ENCODE measurements around the gene SHE. TPM values are rescaled to one million over a fixed set of nuclear protein-coding genes. Genes with fewer than 3 reads are reported as not detected.

SHE gene
- total RNA-seq, 1 experiment from 2014 or later: not detected

DNA sequence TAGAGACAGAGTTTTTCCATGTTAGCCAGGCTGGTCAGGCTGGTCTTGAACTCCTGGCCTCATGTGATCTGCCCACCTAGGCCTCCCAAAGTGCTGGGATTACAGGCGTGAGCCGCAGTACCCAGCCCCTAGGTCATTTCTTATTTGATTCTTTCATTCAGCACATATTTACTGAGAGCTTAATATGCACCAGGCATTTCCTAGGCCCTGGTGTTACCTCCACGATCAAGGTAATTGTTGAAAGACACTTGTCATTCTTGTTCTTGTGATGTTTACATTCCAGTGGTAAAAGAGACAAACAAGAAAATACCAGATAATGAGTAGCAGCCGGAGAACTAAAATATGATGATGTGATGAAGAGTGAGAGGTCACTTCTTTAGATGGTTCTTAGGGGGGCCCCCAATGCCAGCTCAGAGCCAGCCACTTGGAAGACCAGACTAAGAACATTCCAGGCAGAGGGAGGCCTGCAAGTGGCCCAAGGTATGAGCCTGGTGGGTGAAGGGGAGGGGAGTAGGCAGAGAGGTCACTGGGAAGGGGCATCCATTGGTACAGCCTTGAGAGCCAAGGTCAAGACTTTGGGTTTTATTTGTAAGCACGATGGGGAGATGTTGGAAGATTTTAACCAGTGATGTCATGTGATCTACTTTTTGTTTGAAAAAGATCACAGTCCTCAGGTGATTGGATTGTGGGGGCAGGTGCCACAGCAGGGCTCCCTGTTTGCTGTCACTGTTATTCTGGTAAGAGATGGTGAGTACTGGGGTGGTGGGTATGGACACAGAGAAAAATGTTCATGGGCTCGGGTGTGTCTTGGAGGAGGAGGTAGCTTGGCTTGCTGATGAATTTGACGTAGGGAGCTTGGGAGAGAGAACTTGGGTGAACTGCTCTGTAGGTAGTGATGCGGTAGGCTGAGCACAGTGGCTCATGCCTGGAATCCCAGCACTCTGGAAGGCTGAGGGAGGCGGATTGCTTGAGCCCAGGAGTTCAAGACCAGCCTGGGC lies 37.6 kb upstream of the SHE start:
- H3K9me2 ChIP-seq (ENCODE audit: insufficient read depth): no peaks in the 10 kb centered on the region
- DNase-seq (ENCODE audit: low read depth, low spot score) (no peak), ATAC-seq (no peak)
- no peak overlapping the region for H3K27ac ChIP-seq (ENCODE audit: low read depth, low read length)
- BruUV-seq (replicated peaks): no TSS peak
- CTCF ChIA-PET: no interaction called here
- no peak overlapping the region for H3K9ac ChIP-seq (ENCODE audit: low read length)
- H3K9me3 ChIP-seq (ENCODE audit: control insufficient read depth in 1 of 2, insufficient read depth in 1 of 2, low read depth in 1 of 2, low read length in 2 of 2): no peaks in the 10 kb centered on the region
- RAD21 ChIA-PET (ENCODE audit: low non-redundant PET in 1 of 2, low total read pairs in 2 of 2, uncharacterized antibody in 2 of 2, unreplicated experiment in 2 of 2): no interaction called here
- no peak overlapping the region for H2AFZ ChIP-seq (ENCODE audit: low read depth, low read length, poor library complexity, severe bottlenecking)
- H3K4me3 ChIP-seq (replicated peaks in 1 of 2; ENCODE audit: low read depth in 1 of 2, low read length in 2 of 2): no peak overlapping the region
- intact Hi-C loops (cut with micrococcal nuclease): loop anchor here (10.0 kb wide), 3 partner anchors 185 to 355 kb away; partner anchors contain the start of genes AQP10 and ATP8B2
- no peaks in the 10 kb centered on the region for H4K20me1 ChIP-seq (ENCODE audit: insufficient read depth)
- POLR2A ChIA-PET: no interaction called here
- peaks cover 0 to 7% of the 10 kb centered on the region in 2 experiments; a peak in 2 of 4 replicates for H3K4me1 ChIP-seq (ENCODE audit: control insufficient read depth in 1 of 2, insufficient read depth in 2 of 2, low read length in 2 of 2)
- no peaks in the 10 kb centered on the region for H3K36me3 ChIP-seq (ENCODE audit: control insufficient read depth in 1 of 2, insufficient read depth in 2 of 2, low read length in 2 of 2)
- H3K79me2 ChIP-seq (ENCODE audit: insufficient read depth, low read length): no peaks in the 10 kb centered on the region
- no peak overlapping the region for H3K4me2 ChIP-seq (ENCODE audit: low read length)
- TF ChIP-seq, protein P1, sequence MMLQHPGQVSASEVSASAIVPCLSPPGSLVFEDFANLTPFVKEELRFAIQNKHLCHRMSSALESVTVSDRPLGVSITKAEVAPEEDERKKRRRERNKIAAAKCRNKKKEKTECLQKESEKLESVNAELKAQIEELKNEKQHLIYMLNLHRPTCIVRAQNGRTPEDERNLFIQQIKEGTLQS (IDR thresholded peaks at IDR 0.05): no peak
- no peak for TF ChIP-seq POLR2A (IDR thresholded peaks at IDR 0.05; ENCODE audit: borderline replicate concordance, extremely low read depth, insufficient read depth, insufficient read length)
- TF ChIP-seq ZFX (IDR thresholded peaks at IDR 0.05): no peak
- 0 out of 2 replicates have a peak, but pooled peaks cover 6% of the 10 kb centered on the region for H3K27me3 ChIP-seq (ENCODE audit: insufficient read depth, low read length)

GRCh38 chr1:154536570-154536969 lies 34.4 kb upstream of the SHE start:
- no peaks in the 10 kb centered on the region for H3K79me2 ChIP-seq (ENCODE audit: insufficient read depth, low read length)
- no peaks in the 10 kb centered on the region for H3K36me3 ChIP-seq (ENCODE audit: control insufficient read depth in 1 of 2, insufficient read depth in 2 of 2, low read length in 2 of 2)
- no peak overlapping the region for H3K4me3 ChIP-seq (replicated peaks in 1 of 2; ENCODE audit: low read depth in 1 of 2, low read length in 2 of 2)
- ATAC-seq (no peak), DNase-seq (ENCODE audit: low read depth, low spot score) (no peak)
- ChIA-PET POLR2A (no interaction called here), CTCF (no interaction called here), RAD21 (ENCODE audit: low non-redundant PET in 1 of 2, low total read pairs in 2 of 2, uncharacterized antibody in 2 of 2, unreplicated experiment in 2 of 2) (no interaction called here)
- intact Hi-C loops (cut with micrococcal nuclease): no loop called here
- no peak overlapping the region for H3K27ac ChIP-seq (ENCODE audit: low read depth, low read length)
- H3K9me2 ChIP-seq (ENCODE audit: insufficient read depth): no peaks in the 10 kb centered on the region
- H3K9ac ChIP-seq (ENCODE audit: low read length): no peak overlapping the region
- 0 out of 2 replicates have a peak, but pooled peaks cover 2% of the 10 kb centered on the region for H3K27me3 ChIP-seq (ENCODE audit: insufficient read depth, low read length)
- H3K4me1 ChIP-seq (ENCODE audit: control insufficient read depth in 1 of 2, insufficient read depth in 2 of 2, low read length in 2 of 2): no peaks in the 10 kb centered on the region
- no peaks in the 10 kb centered on the region for H4K20me1 ChIP-seq (ENCODE audit: insufficient read depth)
- no peak overlapping the region for H3K4me2 ChIP-seq (ENCODE audit: low read length)
- no peak overlapping the region for H2AFZ ChIP-seq (ENCODE audit: low read depth, low read length, poor library complexity, severe bottlenecking)
- no peaks in the 10 kb centered on the region for H3K9me3 ChIP-seq (ENCODE audit: control insufficient read depth in 1 of 2, insufficient read depth in 1 of 2, low read depth in 1 of 2, low read length in 2 of 2)
- BruUV-seq (replicated peaks): no TSS peak
- TF ChIP-seq EGR1 (IDR thresholded peaks at IDR 0.05; ENCODE audit: low read depth) (no peak), MAX (IDR thresholded peaks at IDR 0.05) (no peak), EZH2 (IDR thresholded peaks at IDR 0.05) (no peak), SRF (IDR thresholded peaks at IDR 0.05; ENCODE audit: low read depth) (no peak), SP1 (IDR thresholded peaks at IDR 0.05; ENCODE audit: low read depth) (no peak), JUND (IDR thresholded peaks at IDR 0.05) (no peak), ZNF274 (IDR thresholded peaks at IDR 0.05; ENCODE audit: low read depth, low read length) (no peak), RAD21 (IDR thresholded peaks at IDR 0.05; ENCODE audit: low read depth) (no peak), POLR2A (IDR thresholded peaks at IDR 0.05; ENCODE audit: borderline replicate concordance, extremely low read depth, insufficient read depth, insufficient read length) (no peak)
- TF ChIP-seq, protein P2, sequence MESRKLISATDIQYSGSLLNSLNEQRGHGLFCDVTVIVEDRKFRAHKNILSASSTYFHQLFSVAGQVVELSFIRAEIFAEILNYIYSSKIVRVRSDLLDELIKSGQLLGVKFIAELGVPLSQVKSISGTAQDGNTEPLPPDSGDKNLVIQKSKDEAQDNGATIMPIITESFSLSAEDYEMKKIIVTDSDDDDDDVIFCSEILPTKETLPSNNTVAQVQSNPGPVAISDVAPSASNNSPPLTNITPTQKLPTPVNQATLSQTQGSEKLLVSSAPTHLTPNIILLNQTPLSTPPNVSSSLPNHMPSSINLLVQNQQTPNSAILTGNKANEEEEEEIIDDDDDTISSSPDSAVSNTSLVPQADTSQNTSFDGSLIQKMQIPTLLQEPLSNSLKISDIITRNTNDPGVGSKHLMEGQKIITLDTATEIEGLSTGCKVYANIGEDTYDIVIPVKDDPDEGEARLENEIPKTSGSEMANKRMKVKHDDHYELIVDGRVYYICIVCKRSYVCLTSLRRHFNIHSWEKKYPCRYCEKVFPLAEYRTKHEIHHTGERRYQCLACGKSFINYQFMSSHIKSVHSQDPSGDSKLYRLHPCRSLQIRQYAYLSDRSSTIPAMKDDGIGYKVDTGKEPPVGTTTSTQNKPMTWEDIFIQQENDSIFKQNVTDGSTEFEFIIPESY (IDR thresholded peaks at IDR 0.05; ENCODE audit: extremely low read depth, insufficient replicate concordance, low read length): no peak
- TF ChIP-seq, protein P3, sequence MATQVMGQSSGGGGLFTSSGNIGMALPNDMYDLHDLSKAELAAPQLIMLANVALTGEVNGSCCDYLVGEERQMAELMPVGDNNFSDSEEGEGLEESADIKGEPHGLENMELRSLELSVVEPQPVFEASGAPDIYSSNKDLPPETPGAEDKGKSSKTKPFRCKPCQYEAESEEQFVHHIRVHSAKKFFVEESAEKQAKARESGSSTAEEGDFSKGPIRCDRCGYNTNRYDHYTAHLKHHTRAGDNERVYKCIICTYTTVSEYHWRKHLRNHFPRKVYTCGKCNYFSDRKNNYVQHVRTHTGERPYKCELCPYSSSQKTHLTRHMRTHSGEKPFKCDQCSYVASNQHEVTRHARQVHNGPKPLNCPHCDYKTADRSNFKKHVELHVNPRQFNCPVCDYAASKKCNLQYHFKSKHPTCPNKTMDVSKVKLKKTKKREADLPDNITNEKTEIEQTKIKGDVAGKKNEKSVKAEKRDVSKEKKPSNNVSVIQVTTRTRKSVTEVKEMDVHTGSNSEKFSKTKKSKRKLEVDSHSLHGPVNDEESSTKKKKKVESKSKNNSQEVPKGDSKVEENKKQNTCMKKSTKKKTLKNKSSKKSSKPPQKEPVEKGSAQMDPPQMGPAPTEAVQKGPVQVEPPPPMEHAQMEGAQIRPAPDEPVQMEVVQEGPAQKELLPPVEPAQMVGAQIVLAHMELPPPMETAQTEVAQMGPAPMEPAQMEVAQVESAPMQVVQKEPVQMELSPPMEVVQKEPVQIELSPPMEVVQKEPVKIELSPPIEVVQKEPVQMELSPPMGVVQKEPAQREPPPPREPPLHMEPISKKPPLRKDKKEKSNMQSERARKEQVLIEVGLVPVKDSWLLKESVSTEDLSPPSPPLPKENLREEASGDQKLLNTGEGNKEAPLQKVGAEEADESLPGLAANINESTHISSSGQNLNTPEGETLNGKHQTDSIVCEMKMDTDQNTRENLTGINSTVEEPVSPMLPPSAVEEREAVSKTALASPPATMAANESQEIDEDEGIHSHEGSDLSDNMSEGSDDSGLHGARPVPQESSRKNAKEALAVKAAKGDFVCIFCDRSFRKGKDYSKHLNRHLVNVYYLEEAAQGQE (IDR thresholded peaks at IDR 0.05; ENCODE audit: low read depth): no peak
